GM12873 (cell line): ENCODE measurements around the gene DSP.

Source experiments
- TF ChIP-seq, protein P1 (sequence below): IDR thresholded peaks from 2 replicates; pipeline ENCODE4 v1.5.1; 2012; ENCODE audit warnings: low read depth, mild to moderate bottlenecking, moderate library complexity, low read length, control low read depth; ENCODE audit not compliant: insufficient read depth; ENCODE audit errors: missing control alignments

DSP gene

DNA sequence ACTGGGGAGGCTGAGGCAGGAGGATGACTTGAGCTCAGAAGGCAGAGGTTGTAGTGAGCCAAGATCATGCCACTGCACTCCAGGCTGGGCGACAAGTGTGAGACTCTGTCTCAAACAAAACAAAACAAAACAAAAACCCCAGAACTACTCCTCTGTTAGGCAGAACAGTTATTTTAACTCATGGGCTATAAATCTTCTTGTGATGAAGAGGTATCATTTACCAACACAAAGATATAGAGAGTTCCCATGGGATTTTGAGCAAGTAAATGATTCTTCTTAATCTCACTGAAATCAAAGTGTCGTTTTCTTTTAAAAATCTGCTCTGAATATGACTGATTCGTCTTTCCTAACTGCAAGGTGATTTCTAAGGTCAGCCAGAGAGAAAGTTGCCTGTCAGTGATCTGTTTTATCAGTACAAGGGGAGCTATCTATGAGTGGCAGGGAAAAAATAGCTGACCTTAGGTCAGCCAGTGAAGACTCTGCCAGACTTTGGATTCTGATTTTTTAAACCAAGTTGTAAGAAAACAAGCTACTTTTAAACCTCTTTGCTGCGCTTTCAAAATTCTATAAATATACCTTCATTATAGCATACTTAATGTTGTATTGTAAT is 3.8 kb upstream of the DSP start:
- TF ChIP-seq, protein P1, sequence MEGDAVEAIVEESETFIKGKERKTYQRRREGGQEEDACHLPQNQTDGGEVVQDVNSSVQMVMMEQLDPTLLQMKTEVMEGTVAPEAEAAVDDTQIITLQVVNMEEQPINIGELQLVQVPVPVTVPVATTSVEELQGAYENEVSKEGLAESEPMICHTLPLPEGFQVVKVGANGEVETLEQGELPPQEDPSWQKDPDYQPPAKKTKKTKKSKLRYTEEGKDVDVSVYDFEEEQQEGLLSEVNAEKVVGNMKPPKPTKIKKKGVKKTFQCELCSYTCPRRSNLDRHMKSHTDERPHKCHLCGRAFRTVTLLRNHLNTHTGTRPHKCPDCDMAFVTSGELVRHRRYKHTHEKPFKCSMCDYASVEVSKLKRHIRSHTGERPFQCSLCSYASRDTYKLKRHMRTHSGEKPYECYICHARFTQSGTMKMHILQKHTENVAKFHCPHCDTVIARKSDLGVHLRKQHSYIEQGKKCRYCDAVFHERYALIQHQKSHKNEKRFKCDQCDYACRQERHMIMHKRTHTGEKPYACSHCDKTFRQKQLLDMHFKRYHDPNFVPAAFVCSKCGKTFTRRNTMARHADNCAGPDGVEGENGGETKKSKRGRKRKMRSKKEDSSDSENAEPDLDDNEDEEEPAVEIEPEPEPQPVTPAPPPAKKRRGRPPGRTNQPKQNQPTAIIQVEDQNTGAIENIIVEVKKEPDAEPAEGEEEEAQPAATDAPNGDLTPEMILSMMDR: no peak

DNA sequence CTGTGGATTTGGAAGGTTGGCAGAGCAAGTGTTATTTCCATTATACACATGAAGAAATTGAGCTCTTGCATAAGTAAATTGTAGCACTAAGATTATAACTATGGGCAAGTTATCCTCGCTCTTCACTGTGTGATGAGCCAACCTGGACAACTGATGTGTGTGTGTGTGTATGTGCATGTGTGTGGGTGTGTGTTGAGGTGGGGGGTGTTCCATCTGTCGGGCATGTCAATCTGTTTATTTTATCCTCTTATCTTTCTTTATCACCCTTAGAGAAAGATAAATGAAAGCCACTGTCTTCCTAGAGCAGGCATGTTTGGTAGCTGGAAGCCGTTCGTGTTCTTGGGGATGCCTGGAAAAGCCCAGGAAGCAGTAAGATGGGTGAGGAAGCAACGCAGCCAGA is 3.0 kb upstream of the DSP start:
- TF ChIP-seq, protein P1: no peak

DNA sequence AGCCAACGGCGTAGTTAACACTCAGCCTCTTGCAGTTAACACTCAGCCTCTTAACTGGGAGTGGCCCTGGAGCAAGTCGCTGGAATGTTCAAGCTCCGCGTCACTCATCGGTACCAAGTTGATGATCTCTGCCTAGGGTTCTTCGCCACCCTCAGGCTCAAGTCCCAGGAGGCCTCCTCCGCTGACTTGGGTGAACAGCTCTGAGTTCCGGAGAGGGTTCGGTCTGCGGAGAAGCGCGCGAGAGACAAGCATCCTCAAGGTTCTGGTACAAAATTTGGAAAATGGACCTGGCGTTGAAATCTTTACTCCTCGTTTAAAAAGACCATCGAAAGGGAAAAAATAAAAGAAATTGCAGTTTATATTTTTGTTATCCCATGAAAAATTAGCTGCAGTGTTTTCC is 876 bp upstream of the DSP start:
- TF ChIP-seq, protein P1: no peak

DNA sequence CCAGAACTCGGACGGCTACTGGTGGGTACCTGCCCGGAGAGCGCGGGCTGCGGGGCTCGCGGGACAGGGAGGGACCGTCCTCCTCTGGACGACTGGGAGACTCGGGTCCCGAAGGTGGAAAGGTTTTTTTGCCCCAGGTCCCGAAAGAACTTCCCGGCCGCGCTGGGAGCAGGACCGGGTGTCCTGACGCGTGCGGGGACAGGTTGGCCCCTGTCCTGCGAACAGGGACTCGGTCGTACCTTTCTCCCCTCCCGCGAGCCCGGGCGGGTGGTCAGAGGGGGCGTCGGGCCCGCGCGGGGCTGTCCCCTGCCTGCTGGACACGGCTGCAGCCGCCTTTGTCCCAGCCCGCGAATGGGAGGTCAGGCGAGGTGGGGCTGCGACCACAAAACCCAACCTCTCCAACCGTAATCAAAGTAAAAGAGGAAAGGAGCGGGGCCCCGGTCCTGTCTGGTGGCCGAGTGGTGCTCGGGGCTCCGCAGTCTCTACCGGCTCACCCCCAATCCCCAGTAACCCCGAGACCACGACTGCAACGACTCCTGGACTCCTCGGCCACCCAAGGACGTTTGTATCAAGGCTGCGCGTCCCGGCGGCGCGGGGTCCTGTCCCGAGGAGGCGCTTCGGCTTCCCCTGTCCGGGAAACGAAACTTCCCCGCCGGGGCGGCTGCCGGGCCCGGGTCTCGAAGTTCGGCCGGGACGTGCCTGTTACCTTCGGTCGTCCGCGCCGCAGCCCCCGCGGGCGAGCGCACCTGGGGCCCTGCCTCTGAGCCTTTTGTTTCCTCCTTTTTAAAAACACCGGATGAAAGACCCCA is 798 bp downstream of the DSP start:
- TF ChIP-seq, protein P1: no peak

DNA sequence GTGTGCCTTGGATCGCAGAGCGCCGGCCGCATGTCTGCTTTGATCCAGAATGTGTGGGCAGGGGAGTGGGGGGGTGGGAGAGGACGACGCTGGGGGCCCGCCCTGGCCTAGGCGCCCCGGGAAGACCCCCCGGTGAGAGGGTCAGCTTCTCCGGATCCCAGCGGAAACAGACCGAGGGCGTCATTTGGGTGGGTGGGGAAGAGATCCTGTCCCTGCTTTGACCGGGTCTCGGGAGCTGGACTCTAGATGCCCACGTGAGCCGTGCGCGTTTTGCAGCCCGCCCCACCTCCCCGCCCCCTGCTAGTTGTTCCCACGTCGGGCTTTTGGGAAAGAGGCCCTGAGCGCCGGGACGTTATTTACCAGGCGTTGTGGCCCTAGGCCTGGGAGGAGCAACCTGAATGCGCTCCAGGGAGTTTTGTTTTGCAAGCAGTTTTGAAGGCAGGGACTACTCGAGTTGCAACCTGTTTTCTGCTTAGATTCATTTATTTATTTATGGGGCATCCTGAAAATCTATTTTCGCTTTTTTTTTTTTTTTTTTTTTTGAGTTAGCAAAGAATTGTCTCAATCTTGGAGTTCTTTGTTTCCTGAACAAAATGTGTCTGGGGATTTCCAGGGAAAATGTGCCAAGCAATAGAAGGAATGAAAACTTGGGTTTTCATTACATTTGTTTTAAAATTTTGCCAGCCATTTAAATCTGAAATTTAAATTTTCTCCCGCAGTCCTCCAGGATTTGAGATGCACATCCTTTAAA is 1.6 kb downstream of the DSP start:
- TF ChIP-seq, protein P1: no peak

DNA sequence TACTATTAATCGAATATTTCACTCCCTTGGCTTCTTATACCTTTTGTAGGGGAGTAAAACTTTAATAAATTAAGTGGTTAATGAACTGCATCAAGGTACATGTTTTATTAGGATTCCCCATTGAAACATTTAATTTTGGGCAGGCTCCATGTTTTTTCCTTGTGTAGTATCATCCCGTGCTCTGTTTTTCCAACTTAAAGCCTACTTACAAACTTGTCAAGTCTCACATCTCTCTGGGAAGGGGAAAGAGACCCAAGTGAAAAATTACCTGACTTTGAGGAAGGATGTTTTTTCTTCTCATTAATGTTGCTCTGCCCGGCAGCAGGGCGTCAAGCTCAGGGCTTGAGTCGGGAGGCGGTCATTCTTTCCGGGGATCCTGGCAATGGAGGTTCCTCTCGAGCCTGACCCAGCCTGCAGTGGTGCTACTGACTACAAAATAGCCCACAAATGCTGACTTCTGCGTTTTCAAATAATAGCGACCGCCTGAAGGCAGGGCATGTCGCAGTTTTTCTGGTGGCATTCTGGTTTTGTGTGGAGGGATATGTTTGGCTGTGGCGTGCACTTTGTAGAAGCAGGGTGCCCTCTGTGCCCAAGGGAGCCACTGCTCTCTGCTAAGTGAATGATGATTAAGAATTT is 2.4 kb downstream of the DSP start:
- TF ChIP-seq, protein P1: no peak

DNA sequence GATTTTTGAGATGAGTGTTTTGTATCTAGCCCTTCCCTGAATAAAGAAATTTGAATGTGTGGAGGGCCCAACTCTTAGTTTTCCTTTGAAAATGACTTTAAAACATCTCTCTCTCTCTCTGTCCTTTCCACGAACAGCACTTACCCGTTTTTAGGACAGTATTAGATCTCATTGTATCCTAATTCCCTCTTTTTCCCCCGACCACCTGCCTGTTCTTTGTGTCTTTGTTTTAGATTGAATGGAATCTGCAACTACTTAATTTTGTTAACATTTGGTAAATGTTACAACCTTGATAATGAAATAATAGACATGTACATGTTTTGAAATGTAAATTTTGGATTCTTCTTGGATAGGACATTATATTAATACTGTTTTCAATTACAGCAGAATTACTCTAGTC is 3.1 kb downstream of the DSP start:
- TF ChIP-seq, protein P1: no peak
